ENCODE measurements around the gene HACD2.

The HACD2 gene

GRCh38 chr3:123446610-123447109 lies 138.2 kb downstream of the HACD2 start:
- no peak for DNase-seq (ENCODE audit: low spot score)

DNA sequence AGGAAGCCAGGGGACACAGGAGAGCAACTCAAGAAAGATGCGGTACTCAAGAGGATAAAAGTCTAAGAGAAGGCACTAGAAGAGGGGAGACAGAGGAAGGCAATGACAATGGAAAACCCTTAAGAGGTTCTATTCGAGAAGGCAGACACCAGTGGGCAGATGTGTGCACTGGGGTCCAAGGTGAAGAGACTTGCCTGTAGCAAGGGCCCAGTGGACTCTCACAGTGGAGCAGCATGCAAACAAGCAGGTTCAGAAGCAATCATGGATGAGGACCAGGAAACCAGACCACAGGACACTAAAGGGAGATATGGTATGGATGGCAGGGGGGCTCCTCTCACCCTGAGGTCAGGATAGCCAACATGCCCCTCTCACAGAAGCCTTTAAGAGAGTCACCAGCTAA lies 138.6 kb downstream of the HACD2 start:
- DNase-seq (ENCODE audit: low spot score) = no peak

- no peak for DNase-seq (ENCODE audit: low spot score)
Observed at GRCh38 chr3:123445702-123446101, 139.2 kb downstream of the HACD2 start.

DNA sequence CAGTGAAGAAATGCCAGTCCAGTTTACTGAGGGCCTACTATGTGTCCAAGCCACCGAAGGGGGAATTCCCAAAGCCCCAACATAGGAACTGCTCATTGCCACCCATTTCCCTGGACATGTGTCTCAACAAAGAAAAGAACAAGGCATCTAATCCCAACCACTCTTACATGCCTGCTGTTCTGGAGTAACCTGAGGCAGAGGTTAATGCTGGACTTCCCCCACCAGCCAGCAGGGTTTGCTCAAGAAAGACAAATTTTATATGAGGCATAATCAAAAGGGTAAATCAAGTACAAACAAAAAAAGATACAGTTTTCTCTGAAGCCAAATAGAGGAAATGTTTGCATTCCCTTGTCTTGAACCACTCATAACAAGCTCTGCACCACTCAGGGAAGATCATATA lies 140.1 kb downstream of the HACD2 start:
- DNase-seq (ENCODE audit: low spot score) = no peak

- DNase-seq (ENCODE audit: low spot score) = no peak
Observed at GRCh38 chr3:123444023-123444422, 140.8 kb downstream of the HACD2 start.

- DNase-seq (ENCODE audit: low spot score) = no peak
Observed at GRCh38 chr3:123442908-123443307, 141.9 kb downstream of the HACD2 start.

- no peak for DNase-seq (ENCODE audit: low spot score)
Observed at GRCh38 chr3:123442125-123442524, 142.7 kb downstream of the HACD2 start.

Data from kidney tubule cell (primary cell).